Activated B cell treated with CpG ODN at 0.5 μM for 24 hours (primary cell): Measurements from ENCODE around the gene PXK. TPM values are rescaled to one million over a fixed set of nuclear protein-coding genes. Genes with fewer than 3 reads are reported as not detected.

Experiments
- ATAC-seq: fragments of 200-7000 bp; cut with Tn5 transposase; one replicate; pipeline ENCODE4 v1.10.0; 2021; ENCODE audit warnings: low read depth, mild to moderate bottlenecking, moderate library complexity
- CTCF ChIA-PET: fragments of 350-600 bp; sonication (Branson Sonifier 250); formaldehyde crosslinking; loops from one replicate; lab custom pipeline; 2021; ENCODE audit warnings: antibody characterized with exemption; lab: Charles Lee
- POLR2A ChIA-PET: fragments of 350-600 bp; sonication (Branson Sonifier 250); formaldehyde crosslinking; loops from one replicate; lab custom pipeline; 2021; ENCODE audit warnings: antibody characterized with exemption; lab: Charles Lee
- DNase-seq: peaks from one replicate; pipeline ENCODE4 v3.0.0; 2022
- H3K27ac Mint-ChIP-seq: one replicate; pipeline ENCODE4 v1.8.0; 2020; ENCODE audit warnings: mixed read lengths
- H3K27me3 Mint-ChIP-seq: one replicate; pipeline ENCODE4 v1.8.0; 2021; ENCODE audit warnings: mixed read lengths
- H3K36me3 Mint-ChIP-seq: one replicate; pipeline ENCODE4 v1.8.0; 2021; ENCODE audit warnings: low read depth, mixed read lengths
- H3K4me1 Mint-ChIP-seq: one replicate; pipeline ENCODE4 v1.8.0; 2021; ENCODE audit warnings: mixed read lengths
- H3K4me3 Mint-ChIP-seq: one replicate; pipeline ENCODE4 v1.8.0; 2020; ENCODE audit warnings: mild to moderate bottlenecking, mixed read lengths
- H3K9me3 Mint-ChIP-seq: one replicate; pipeline ENCODE4 v1.8.0; 2020; ENCODE audit warnings: mixed read lengths
- intact Hi-C: fragments of 100-400 bp; cut with micrococcal nuclease; formaldehyde crosslinking; loops from one replicate; pipeline ENCODE4 v1.15.1; 2024
- total RNA-seq: library from RNA; stranded (reverse); gene quantifications from 2 replicates; pipeline ENCODE4 v1.2.3, GENCODE V29; 2022
- TF ChIP-seq, protein P1 (sequence below): fragments of 200-600 bp; IDR thresholded peaks from one replicate; pipeline ENCODE4 v1.8.0; 2022; ENCODE audit warnings: antibody characterized with exemption, mild to moderate bottlenecking

Gene PXK
- total RNA-seq, 1 donor from 2014 or later: 81.3 TPM

DNA sequence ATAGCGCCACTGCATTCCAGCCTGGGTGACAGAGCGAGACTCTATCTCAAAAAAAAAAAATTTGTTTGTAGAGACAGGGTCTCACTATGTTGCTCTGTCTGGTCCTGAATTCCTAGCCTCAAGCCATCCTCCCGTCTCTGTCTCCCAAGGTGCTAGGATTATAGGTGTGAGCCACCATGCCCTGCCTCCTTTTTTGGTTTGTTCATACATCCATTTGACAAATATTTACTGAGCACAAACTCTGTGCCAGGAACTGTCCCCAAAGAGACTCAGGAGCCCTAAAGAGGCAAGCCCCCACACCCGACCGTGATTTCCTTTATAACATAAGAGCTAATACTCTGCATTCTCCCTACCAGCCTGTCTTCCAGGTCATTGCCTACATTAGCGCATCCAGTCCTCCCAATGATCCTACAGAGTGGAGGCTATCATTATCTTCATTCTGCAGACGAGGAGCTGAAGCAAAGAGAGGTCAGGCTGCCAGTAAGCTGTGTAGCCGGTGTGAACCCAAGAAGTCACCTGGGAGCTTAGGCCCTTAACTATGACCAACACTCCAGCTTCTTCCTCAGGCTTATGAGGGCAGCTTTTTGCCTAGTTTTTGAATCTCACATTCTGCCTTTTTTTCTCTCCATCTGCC lies 6.3 kb upstream of the PXK start:
- Mint-ChIP-seq H3K27me3 (no peaks in the 10 kb centered on the region), H3K36me3 (no peaks in the 10 kb centered on the region), H3K27ac (no peak overlapping the region), H3K4me1 (peaks cover 33% of the 10 kb centered on the region), H3K4me3 (no peak overlapping the region), H3K9me3 (no peaks in the 10 kb centered on the region)
- ATAC-seq (no peak), DNase-seq (no peak)
- intact Hi-C loops: no loop called here
- ChIA-PET CTCF (interaction anchor here (0.7 to 2.1 kb wide), 6 partner anchors 9 to 304 kb away, joined by 3 to 7 read pairs (median 3); partner anchors contain the start of genes HTD2, KCTD6 and RPP14), POLR2A (interaction anchor here (0.6 to 3.3 kb wide), 3 partner anchors 9 to 30 kb away, joined by 3 to 16 read pairs (median 7); no protein-coding TSS in a partner anchor)
- TF ChIP-seq, protein P1, sequence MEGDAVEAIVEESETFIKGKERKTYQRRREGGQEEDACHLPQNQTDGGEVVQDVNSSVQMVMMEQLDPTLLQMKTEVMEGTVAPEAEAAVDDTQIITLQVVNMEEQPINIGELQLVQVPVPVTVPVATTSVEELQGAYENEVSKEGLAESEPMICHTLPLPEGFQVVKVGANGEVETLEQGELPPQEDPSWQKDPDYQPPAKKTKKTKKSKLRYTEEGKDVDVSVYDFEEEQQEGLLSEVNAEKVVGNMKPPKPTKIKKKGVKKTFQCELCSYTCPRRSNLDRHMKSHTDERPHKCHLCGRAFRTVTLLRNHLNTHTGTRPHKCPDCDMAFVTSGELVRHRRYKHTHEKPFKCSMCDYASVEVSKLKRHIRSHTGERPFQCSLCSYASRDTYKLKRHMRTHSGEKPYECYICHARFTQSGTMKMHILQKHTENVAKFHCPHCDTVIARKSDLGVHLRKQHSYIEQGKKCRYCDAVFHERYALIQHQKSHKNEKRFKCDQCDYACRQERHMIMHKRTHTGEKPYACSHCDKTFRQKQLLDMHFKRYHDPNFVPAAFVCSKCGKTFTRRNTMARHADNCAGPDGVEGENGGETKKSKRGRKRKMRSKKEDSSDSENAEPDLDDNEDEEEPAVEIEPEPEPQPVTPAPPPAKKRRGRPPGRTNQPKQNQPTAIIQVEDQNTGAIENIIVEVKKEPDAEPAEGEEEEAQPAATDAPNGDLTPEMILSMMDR: no peak

GRCh38 chr3:58329150-58329921 lies 3.4 kb upstream of the PXK start:
- intact Hi-C loops: no loop called here
- Mint-ChIP-seq H3K27me3 (no peaks in the 10 kb centered on the region), H3K27ac (no peak overlapping the region), H3K4me1 (peaks cover 37% of the 10 kb centered on the region), H3K9me3 (no peaks in the 10 kb centered on the region), H3K36me3 (peaks cover 6% of the 10 kb centered on the region), H3K4me3 (no peak overlapping the region)
- no peak for ATAC-seq
- DNase-seq: no peak
- TF ChIP-seq, protein P1: no peak
- POLR2A ChIA-PET: no interaction called here
- CTCF ChIA-PET: no interaction called here

DNA sequence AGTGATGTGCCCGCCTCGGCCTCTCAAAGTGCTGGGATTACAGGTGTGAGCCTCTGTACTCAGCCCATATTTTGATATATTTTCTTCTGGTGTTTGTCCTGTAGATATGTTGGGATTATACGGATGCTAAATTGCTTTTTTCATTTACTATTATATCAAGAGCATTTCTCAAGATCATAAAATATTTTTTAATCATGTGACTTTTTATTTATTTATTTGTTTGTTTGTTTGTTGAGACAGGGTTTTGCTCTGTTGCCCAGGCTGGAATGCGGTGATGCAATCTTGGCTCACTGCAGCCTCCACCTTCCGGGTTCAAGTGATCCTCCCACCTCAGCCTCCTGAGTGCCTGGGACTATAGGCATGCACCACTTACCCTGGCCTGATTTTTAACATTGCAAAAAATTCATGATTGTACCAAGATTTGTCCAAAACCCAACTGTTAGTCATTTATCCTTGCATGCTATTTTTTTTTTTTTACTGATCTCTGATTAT lies 2.7 kb upstream of the PXK start:
- POLR2A ChIA-PET: interaction anchor here (15.4 kb wide), 1 partner anchor 23 kb away, joined by 565 read pairs; no protein-coding TSS in a partner anchor
- H3K4me1 Mint-ChIP-seq: peaks cover 37% of the 10 kb centered on the region
- DNase-seq: no peak
- TF ChIP-seq, protein P1: no peak
- ATAC-seq: no peak
- no peak overlapping the region for H3K27ac Mint-ChIP-seq
- H3K36me3 Mint-ChIP-seq: peaks cover 6% of the 10 kb centered on the region
- H3K4me3 Mint-ChIP-seq: no peak overlapping the region
- H3K9me3 Mint-ChIP-seq: no peaks in the 10 kb centered on the region
- intact Hi-C loops: loop anchor here (5.0 kb wide), 1 partner anchor 37 kb away; no protein-coding TSS in a partner anchor
- H3K27me3 Mint-ChIP-seq: no peaks in the 10 kb centered on the region
- CTCF ChIA-PET: interaction anchor here (1.0 kb wide), 1 partner anchor 85 kb away, joined by 3 read pairs; no protein-coding TSS in a partner anchor

DNA sequence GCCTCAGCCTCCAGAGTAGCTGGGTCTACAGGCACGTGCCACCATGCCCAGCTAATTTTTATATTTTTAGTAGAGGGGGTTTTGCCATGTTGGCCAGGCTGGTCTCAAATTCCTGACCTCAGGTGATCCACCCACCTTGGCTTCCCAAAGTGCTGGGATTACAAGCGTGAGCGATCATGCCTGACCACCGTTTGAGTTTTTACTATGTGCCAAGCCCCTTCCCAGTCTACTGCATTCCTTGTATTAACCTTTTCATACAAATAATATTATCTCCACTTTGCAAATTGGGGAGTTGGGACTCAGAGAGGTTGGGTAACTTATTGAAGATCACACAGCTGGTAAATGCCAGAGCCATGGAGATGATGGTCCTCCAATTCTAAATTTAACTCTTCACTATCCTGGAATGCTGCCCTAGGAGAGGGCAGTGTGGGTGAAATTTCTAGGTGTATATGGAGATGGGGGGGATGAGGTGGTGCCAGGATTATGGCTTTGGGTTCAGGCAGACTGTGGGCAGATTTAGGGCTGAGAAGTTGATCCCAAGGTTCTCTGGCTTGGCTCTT lies 1.0 kb upstream of the PXK start:
- DNase-seq (no peak), ATAC-seq (no peak)
- Mint-ChIP-seq H3K36me3 (peaks cover 15% of the 10 kb centered on the region), H3K27me3 (no peaks in the 10 kb centered on the region), H3K4me1 (peaks cover 39% of the 10 kb centered on the region), H3K9me3 (no peaks in the 10 kb centered on the region), H3K4me3 (peak overlapping the region; percentile 78), H3K27ac (no peak overlapping the region)
- POLR2A ChIA-PET: interaction anchor here (0.6 to 15.4 kb wide), 2 partner anchors 21 to 51 kb away, joined by 5 to 565 read pairs; no protein-coding TSS in a partner anchor
- CTCF ChIA-PET: interaction anchor here (0.8 to 10.2 kb wide), 8 partner anchors 10 to 160 kb away, joined by 3 to 125 read pairs (median 4); partner anchors contain the start of genes HTD2, KCTD6, PDHB and RPP14
- intact Hi-C loops: loop anchor here (1.0 to 5.0 kb wide), 4 partner anchors 7 to 160 kb away; partner anchors contain the start of gene PDHB
- TF ChIP-seq, protein P1: no peak
